Measurements from ENCODE around the gene ADTRP. TPM values are rescaled to one million over a fixed set of nuclear protein-coding genes. Genes with fewer than 3 reads are reported as not detected.

The ADTRP gene
- total RNA-seq, 3 donors from 2014 or later = 68.5 to 239 (median 91.9) TPM

- intact Hi-C loops (cut with DNase I, micrococcal nuclease) = no loop called here
- TF ChIP-seq CTCF (IDR thresholded peaks at IDR 0.05) = no peak
- H3K4me1 ChIP-seq (ENCODE audit: low read depth) = peaks cover 6% of the 10 kb centered on the region
These were observed 54.3 kb downstream of the ADTRP start for GRCh38 chr6:11724286-11724685.

GRCh38 chr6:11722805-11723631 lies 55.6 kb downstream of the ADTRP start:
- no peak for ATAC-seq
- DNase-seq = no peak
- Histone ChIP-seq H3K4me1 (ENCODE audit: low read depth) (peaks cover 6% of the 10 kb centered on the region), H3K4me3 (no peak overlapping the region), H3K9me3 (no peaks in the 10 kb centered on the region), H3K36me3 (ENCODE audit: low read depth) (no peaks in the 10 kb centered on the region)
- no peak for TF ChIP-seq CTCF (IDR thresholded peaks at IDR 0.05)
- intact Hi-C loops (cut with DNase I, micrococcal nuclease) = no loop called here

More at GRCh38 chr6:11724286-11724685, 54.3 kb downstream of the ADTRP start:
- Histone ChIP-seq H3K4me3 (no peak overlapping the region), H3K36me3 (ENCODE audit: low read depth) (no peaks in the 10 kb centered on the region), H3K9me3 (no peaks in the 10 kb centered on the region)
- DNase-seq (no peak), ATAC-seq (no peak)

DNA sequence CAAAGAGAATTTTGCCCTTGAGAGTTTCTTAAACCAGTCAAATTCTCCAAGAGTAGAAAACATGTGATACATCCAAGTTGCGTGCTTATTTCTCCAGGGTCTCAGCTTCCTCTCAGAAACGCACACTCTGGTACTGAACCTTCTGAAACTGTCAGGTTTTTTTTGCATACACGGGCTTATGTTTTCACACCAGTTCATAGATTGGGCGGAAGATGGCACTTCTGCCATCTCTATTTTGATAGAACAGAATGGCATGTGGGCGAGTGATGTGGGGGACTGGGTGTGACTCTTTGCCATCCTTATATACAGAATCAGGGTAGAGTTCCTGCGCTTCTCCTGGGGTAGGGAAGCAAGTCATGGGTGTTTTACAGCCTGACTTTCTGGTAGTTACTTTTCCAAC lies 56.4 kb downstream of the ADTRP start:
- Histone ChIP-seq H3K36me3 (ENCODE audit: low read depth) (no peaks in the 10 kb centered on the region), H3K9me3 (no peaks in the 10 kb centered on the region), H3K4me1 (ENCODE audit: low read depth) (peaks cover 6% of the 10 kb centered on the region), H3K4me3 (no peak overlapping the region)
- ATAC-seq (peak; percentile 37), DNase-seq (no peak)
- no peak for TF ChIP-seq CTCF (IDR thresholded peaks at IDR 0.05)
- intact Hi-C loops (cut with DNase I, micrococcal nuclease) = no loop called here

DNA sequence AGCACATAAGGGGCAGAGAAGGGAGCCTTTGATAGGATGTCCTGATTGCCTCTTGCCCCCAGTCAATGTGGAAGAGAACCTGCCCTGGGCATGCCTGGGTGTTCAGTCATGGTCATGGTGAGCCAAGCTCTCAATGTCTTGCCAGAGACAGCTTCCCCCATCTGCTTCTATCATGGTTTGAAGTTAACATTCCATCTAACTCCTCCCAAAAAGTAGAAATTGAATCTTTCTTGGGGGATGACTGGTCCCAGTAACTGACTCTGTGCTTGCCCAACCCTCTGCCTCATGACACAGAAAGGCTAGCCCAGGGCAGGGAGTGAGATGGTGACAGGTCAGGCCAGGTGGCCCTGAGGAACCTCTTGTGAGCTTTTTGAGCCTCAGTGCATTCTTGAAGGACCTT lies 60.1 kb downstream of the ADTRP start:
- Histone ChIP-seq H3K4me3 (no peak overlapping the region), H3K9me3 (no peaks in the 10 kb centered on the region), H3K36me3 (ENCODE audit: low read depth) (no peaks in the 10 kb centered on the region), H3K4me1 (ENCODE audit: low read depth) (peaks cover 6% of the 10 kb centered on the region)
- ATAC-seq = no peak
- no peak for TF ChIP-seq CTCF (IDR thresholded peaks at IDR 0.05)
- intact Hi-C loops (cut with DNase I, micrococcal nuclease) = no loop called here
- DNase-seq = no peak

GRCh38 chr6:11718031-11718430 lies 60.6 kb downstream of the ADTRP start:
- no peak for ATAC-seq
- intact Hi-C loops (cut with DNase I, micrococcal nuclease) = no loop called here

More at GRCh38 chr6:11718031-11718430, 60.6 kb downstream of the ADTRP start:
- no peaks in the 10 kb centered on the region for H3K36me3 ChIP-seq (ENCODE audit: low read depth)
- no peak for DNase-seq
- no peak for TF ChIP-seq CTCF (IDR thresholded peaks at IDR 0.05)
- H3K9me3 ChIP-seq = no peaks in the 10 kb centered on the region
- H3K4me1 ChIP-seq (ENCODE audit: low read depth) = peaks cover 6% of the 10 kb centered on the region
- H3K4me3 ChIP-seq = no peak overlapping the region
